NT2/D1 (cell line): ENCODE data around the gene GMDS.

ENCODE experiments used
- YY1 ChIP-seq: IDR thresholded peaks from 2 replicates; pipeline ENCODE4 v1.6.1; 2011; ENCODE audit not compliant: insufficient read length, insufficient read depth
- ZNF274 ChIP-seq: IDR thresholded peaks from 2 replicates; pipeline ENCODE4 v1.6.1; 2011; ENCODE audit warnings: mild to moderate bottlenecking, low read depth, low read length

DNA sequence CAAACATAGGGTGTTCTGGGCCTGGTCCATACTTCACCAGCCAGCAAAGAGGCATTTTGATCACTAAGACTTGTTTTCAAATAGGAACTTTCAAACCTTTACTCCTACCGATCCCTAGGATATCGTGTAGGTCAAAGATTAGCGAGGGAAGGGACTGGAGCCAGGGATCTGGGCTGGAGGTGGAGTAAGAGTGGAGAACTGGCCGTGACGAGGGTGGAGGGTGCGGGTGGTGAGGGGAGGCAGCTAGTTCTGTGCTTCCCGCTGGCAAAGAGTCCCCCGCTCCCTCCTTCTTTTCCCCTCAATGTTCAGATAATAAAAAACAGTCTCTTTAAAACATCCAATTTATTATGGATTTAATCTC lies 446.5 kb downstream of the GMDS start:
- no peak for TF ChIP-seq ZNF274
- TF ChIP-seq YY1 = no peak
